GM12891 (cell line): ENCODE data around the gene MCOLN2.

ENCODE experiments used
- PAX5 ChIP-seq: IDR thresholded peaks from 2 replicates; pipeline ENCODE4 v1.6.1; 2011; ENCODE audit warnings: low read length, moderate library complexity, mild to moderate bottlenecking; ENCODE audit not compliant: insufficient read depth, severe bottlenecking
- POLR2A ChIP-seq: IDR thresholded peaks from 2 replicates; pipeline ENCODE4 v1.6.1; 2011; ENCODE audit warnings: low read depth, low read length, control low read depth

GRCh38 chr1:84887261-84887934 is 109.5 kb downstream of the MCOLN2 start:
- TF ChIP-seq POLR2A (no peak), PAX5 (no peak)
